ENCODE results near the gene KSR1.
A peak's percentile ranks its signal among the peaks of the same experiment; 100 is the strongest.

Gene KSR1

GRCh38 chr17:27519550-27519949 is 63.3 kb downstream of the KSR1 start:
- no peak for DNase-seq

GRCh38 chr17:27520491-27521185 is 64.4 kb downstream of the KSR1 start:
- peak; percentile 73 to 75 for DNase-seq

- no peak for DNase-seq
These were observed 65.2 kb downstream of the KSR1 start for GRCh38 chr17:27521281-27522027.

- no peak for DNase-seq
These were observed 65.9 kb downstream of the KSR1 start for GRCh38 chr17:27522028-27522635.

GRCh38 chr17:27523712-27524111 is 67.5 kb downstream of the KSR1 start:
- no peak for DNase-seq

- DNase-seq: no peak
These were observed 68.3 kb downstream of the KSR1 start for GRCh38 chr17:27524594-27524993.

GRCh38 chr17:27525316-27525715 is 69.1 kb downstream of the KSR1 start:
- no peak for DNase-seq

- DNase-seq: no peak
These were observed 69.8 kb downstream of the KSR1 start for GRCh38 chr17:27525836-27526603.

- DNase-seq: peak in 1 of 2 donors; percentile 15
These were observed 70.4 kb downstream of the KSR1 start for GRCh38 chr17:27526604-27527002.

GRCh38 chr17:27529230-27529796 is 73.1 kb downstream of the KSR1 start:
- DNase-seq: no peak

- DNase-seq: no peak
These were observed 74.6 kb downstream of the KSR1 start for GRCh38 chr17:27530764-27531391.

- DNase-seq: no peak
These were observed 75.3 kb downstream of the KSR1 start for GRCh38 chr17:27531469-27531961.

GRCh38 chr17:27532269-27533263 is 76.3 kb downstream of the KSR1 start:
- DNase-seq: peak in 1 of 2 donors; percentile 29

- no peak for DNase-seq
These were observed 77.9 kb downstream of the KSR1 start for GRCh38 chr17:27533874-27534815.

GRCh38 chr17:27535178-27535928 is 79.1 kb downstream of the KSR1 start:
- no peak for DNase-seq

- DNase-seq: no peak
These were observed 79.7 kb downstream of the KSR1 start for GRCh38 chr17:27535975-27536374.

GRCh38 chr17:27536781-27537180 is 80.5 kb downstream of the KSR1 start:
- DNase-seq: no peak

GRCh38 chr17:27538156-27538955 is 82.1 kb downstream of the KSR1 start:
- DNase-seq: peak; percentile 14 to 15

Data from hippocampal formation (tissue), 2 donors.